ENCODE measurements around the gene PRIMA1.

Gene PRIMA1

DNA sequence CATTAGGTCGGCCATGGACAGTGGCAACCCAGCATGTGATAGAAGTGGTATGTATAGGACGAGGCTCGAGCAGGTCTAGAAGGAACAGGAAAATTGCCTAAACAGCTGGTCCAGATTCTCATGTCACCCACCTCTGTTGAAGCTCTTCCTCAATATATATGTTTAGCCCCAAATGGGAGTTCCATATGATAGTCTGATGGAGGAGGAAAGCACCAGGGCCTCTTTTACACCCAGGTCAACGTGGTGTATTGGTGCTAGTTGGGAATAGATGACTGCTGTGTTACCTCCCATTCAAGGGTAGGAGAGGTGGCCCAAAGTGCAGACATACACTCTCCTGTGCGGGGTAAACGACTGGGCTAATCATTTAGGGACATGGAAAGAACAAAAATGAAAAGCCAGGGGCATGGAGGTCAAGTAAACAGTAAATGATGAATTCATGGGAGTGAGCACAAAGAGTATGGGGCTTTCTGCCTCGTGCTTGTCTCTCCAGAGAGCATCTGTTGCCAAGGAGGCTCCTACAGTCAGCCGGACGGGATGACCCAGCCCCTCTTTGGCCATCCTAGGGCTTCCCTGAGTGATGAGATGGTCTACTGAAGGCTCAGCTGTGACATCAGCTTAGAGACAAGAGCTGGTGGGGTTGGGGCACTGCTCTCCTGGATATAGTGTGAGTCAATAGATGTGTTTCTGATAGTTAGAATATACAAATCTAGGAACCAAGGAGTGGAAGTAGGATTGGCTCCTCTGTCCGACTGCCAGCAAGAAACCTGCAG is 5.5 kb upstream of the PRIMA1 start:
- H3K27ac ChIP-seq (ENCODE audit: low read length): no peak overlapping the region
- H3K4me1 ChIP-seq (ENCODE audit: control insufficient read depth, low read depth, low read length): no peaks in the 10 kb centered on the region
- no peaks in the 10 kb centered on the region for H3K36me3 ChIP-seq (ENCODE audit: control insufficient read depth, low read depth, low read length)
- H3K27me3 ChIP-seq (ENCODE audit: control insufficient read depth, insufficient read depth, low read length): peaks cover 14% of the 10 kb centered on the region
- no peak overlapping the region for H3K9ac ChIP-seq (ENCODE audit: low read length)
- H3K9me3 ChIP-seq (ENCODE audit: control insufficient read depth, low read depth, low read length): no peaks in the 10 kb centered on the region
- H3K4me3 ChIP-seq (ENCODE audit: low read length): no peak overlapping the region

DNA sequence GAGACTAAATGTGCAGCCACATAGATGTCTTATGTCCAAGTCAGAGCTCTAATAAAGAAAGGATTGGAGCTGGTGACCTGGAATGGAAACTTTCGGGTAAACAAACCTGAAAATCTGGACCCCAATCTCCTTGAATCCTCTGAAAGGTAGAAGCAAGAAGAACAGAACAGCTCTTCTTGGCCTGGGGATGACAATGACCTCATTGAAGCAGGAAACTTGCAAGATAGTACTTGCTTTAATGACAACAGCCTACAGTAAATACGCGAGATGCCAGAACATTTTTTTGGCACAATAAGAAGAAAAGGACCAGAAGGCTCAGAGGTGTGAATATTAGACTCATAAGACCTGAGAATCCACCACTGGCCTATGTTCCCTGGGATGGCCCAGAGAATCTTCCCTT is 4.1 kb upstream of the PRIMA1 start:
- no peaks in the 10 kb centered on the region for H3K9me3 ChIP-seq (ENCODE audit: control insufficient read depth, low read depth, low read length)
- H3K36me3 ChIP-seq (ENCODE audit: control insufficient read depth, low read depth, low read length): no peaks in the 10 kb centered on the region
- H3K27ac ChIP-seq (ENCODE audit: low read length): no peak overlapping the region
- no peak overlapping the region for H3K9ac ChIP-seq (ENCODE audit: low read length)
- H3K27me3 ChIP-seq (ENCODE audit: control insufficient read depth, insufficient read depth, low read length): peaks cover 25% of the 10 kb centered on the region
- H3K4me3 ChIP-seq (ENCODE audit: low read length): no peak overlapping the region
- H3K4me1 ChIP-seq (ENCODE audit: control insufficient read depth, low read depth, low read length): no peaks in the 10 kb centered on the region

DNA sequence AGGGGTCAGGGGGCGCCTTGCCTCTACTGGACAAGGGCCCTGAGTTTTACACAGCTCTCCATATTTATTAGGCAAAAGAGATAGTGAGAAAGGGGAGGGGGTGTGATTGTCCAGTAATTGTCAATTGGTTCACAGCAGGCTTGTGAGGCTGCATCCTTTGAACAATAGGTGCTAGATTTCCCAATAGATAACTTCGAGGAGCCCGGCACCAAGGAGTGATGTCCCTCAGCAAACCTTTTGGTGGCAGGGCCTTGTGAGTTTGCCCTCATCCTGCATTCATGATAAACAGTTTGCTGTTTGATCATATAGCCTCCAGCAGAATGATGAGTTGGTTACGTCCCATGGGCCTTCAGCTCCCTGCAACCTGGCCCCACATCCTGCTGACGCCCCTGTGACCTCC is 2.7 kb upstream of the PRIMA1 start:
- Histone ChIP-seq H3K9me3 (ENCODE audit: control insufficient read depth, low read depth, low read length) (no peaks in the 10 kb centered on the region), H3K27ac (ENCODE audit: low read length) (no peak overlapping the region), H3K4me3 (ENCODE audit: low read length) (no peak overlapping the region), H3K27me3 (ENCODE audit: control insufficient read depth, insufficient read depth, low read length) (peaks cover 39% of the 10 kb centered on the region), H3K36me3 (ENCODE audit: control insufficient read depth, low read depth, low read length) (no peaks in the 10 kb centered on the region), H3K9ac (ENCODE audit: low read length) (no peak overlapping the region), H3K4me1 (ENCODE audit: control insufficient read depth, low read depth, low read length) (no peaks in the 10 kb centered on the region)

DNA sequence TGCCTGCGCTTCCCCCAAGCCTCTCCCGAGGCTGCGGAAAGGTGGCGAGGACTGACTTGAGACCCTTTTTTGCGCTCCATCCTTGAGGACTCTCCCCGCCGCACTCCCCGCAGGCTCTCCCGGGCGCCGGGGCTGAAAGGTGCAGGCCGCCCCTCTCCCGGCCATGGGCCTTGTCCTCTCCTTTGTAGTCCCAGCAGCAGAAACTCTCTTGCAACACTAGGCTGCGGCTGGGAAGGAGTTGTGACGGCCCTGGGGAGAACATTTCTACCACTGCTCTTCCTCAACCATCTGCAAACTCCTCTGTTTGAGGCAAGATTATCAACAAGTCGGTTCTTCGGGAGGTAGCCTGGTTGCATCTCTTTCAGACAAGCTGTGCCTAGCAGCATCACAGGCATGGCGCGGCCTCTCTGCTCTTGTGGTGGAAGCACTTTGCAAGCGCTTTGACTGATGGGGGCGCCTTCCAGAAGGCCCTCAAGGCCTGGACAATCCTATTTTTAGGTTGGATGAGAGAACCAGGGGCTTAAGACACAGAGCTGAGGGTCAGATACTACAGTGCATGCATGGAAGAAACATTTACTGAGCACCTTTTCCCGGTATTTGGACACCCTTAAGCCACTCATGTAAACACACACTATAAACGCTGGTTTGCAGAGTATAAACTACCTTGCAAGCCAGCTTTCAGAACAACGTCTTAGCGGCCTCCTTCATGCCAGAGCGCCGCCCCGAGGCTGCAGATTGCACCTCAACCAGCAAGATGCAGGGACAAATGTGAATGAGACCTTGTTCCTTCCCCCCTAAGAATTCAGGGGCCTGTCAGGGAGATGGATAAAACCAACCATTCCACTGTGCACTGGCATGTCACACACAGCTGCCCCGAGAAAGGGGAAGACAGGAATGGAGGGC is 1.2 kb upstream of the PRIMA1 start:
- no peak overlapping the region for H3K27ac ChIP-seq (ENCODE audit: low read length)
- no peaks in the 10 kb centered on the region for H3K36me3 ChIP-seq (ENCODE audit: control insufficient read depth, low read depth, low read length)
- H3K9me3 ChIP-seq (ENCODE audit: control insufficient read depth, low read depth, low read length): no peaks in the 10 kb centered on the region
- H3K4me3 ChIP-seq (ENCODE audit: low read length): peak overlapping the region; percentile 53
- peaks cover 44% of the 10 kb centered on the region for H3K27me3 ChIP-seq (ENCODE audit: control insufficient read depth, insufficient read depth, low read length)
- no peaks in the 10 kb centered on the region for H3K4me1 ChIP-seq (ENCODE audit: control insufficient read depth, low read depth, low read length)
- H3K9ac ChIP-seq (ENCODE audit: low read length): no peak overlapping the region

DNA sequence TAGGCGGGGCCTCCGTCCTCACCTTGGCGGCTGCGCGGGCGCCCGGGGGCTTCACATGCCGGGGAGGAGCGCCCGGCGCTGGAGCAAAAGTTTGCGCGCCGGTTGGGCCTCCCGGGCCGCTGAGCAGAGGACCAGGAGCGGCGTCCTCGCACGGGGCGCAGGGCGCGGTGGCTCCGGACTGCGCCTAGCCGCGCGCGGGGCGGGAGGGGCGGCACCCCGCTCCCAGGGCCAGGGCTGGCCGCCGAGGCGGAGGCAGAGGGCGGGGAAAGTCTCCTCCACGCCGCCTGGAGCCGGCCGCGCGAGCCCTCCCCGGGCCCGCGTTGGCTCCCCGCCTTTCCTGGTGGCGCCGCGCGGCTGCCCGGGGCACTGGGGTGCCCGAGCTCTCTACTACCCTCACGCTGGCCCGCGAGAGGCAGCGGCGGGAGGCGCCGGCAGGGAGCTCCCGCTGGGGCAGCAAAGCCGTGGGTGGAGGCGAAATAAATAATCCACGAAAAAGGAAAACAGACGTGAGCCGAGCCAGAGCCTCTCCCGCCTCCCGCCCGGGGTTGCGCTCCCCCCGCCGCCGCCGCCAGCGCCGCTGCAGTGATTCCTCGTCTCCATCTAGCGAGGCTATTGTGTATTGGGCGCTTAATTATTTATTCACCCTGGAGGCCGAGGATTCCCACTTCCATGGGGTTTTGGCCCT is 400 bp upstream of the PRIMA1 start:
- H3K36me3 ChIP-seq (ENCODE audit: control insufficient read depth, low read depth, low read length): no peaks in the 10 kb centered on the region
- H3K4me3 ChIP-seq (ENCODE audit: low read length): peak overlapping the region; percentile 53
- no peak overlapping the region for H3K27ac ChIP-seq (ENCODE audit: low read length)
- no peaks in the 10 kb centered on the region for H3K4me1 ChIP-seq (ENCODE audit: control insufficient read depth, low read depth, low read length)
- no peak overlapping the region for H3K9ac ChIP-seq (ENCODE audit: low read length)
- H3K27me3 ChIP-seq (ENCODE audit: control insufficient read depth, insufficient read depth, low read length): peaks cover 44% of the 10 kb centered on the region
- H3K9me3 ChIP-seq (ENCODE audit: control insufficient read depth, low read depth, low read length): no peaks in the 10 kb centered on the region

- H3K9me3 ChIP-seq (ENCODE audit: control insufficient read depth, low read depth, low read length): no peaks in the 10 kb centered on the region
- H3K27me3 ChIP-seq (ENCODE audit: control insufficient read depth, insufficient read depth, low read length): peaks cover 44% of the 10 kb centered on the region
- H3K9ac ChIP-seq (ENCODE audit: low read length): no peak overlapping the region
- no peaks in the 10 kb centered on the region for H3K4me1 ChIP-seq (ENCODE audit: control insufficient read depth, low read depth, low read length)
- no peaks in the 10 kb centered on the region for H3K36me3 ChIP-seq (ENCODE audit: control insufficient read depth, low read depth, low read length)
- H3K4me3 ChIP-seq (ENCODE audit: low read length): peak overlapping the region; percentile 53
- no peak overlapping the region for H3K27ac ChIP-seq (ENCODE audit: low read length)
Measured at GRCh38 chr14:93787465-93788292, 606 bp downstream of the PRIMA1 start.

DNA sequence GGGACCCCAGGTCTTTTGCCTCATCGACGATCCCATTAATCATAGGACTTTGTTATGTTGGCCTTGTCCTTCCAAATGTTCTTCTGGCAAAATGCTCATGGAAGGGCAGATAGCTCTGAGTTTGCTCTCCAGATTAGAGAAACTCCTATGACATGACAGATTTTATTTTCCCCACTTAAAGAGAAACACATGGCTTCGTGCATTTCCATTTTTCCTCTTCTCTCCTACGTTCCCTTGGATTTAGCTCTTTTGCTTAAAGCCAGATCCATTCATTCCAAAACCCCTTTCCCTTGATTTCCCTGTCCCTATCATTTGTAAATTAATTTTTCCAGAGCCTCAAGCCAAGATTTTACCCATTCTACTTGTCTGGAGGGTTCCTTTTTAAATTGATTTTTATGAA is 2.9 kb downstream of the PRIMA1 start:
- Histone ChIP-seq H3K27me3 (ENCODE audit: control insufficient read depth, insufficient read depth, low read length) (peaks cover 43% of the 10 kb centered on the region), H3K4me1 (ENCODE audit: control insufficient read depth, low read depth, low read length) (no peaks in the 10 kb centered on the region), H3K9ac (ENCODE audit: low read length) (no peak overlapping the region), H3K36me3 (ENCODE audit: control insufficient read depth, low read depth, low read length) (no peaks in the 10 kb centered on the region), H3K4me3 (ENCODE audit: low read length) (no peak overlapping the region), H3K27ac (ENCODE audit: low read length) (no peak overlapping the region), H3K9me3 (ENCODE audit: control insufficient read depth, low read depth, low read length) (no peaks in the 10 kb centered on the region)

DNA sequence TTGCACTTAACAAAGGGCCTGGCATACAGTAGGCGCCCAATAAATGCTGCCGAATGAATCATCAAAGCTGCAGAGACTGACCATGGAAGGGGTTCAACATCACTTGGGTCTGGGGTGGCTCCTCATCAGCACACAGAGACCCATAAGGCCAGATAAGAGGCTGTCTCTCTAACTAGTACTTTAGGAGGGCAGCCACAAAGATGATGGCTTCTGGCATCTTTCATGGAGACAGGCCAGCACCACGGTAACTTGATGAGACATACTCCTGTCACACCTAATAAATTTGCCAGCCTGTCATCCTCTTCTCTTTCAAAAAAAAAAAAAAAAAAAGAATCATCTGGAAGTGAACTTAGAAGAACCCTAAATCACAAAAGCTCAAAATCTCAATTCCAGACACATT is 3.4 kb downstream of the PRIMA1 start:
- peaks cover 38% of the 10 kb centered on the region for H3K27me3 ChIP-seq (ENCODE audit: control insufficient read depth, insufficient read depth, low read length)
- no peaks in the 10 kb centered on the region for H3K9me3 ChIP-seq (ENCODE audit: control insufficient read depth, low read depth, low read length)
- no peak overlapping the region for H3K4me3 ChIP-seq (ENCODE audit: low read length)
- no peak overlapping the region for H3K27ac ChIP-seq (ENCODE audit: low read length)
- no peak overlapping the region for H3K9ac ChIP-seq (ENCODE audit: low read length)
- H3K4me1 ChIP-seq (ENCODE audit: control insufficient read depth, low read depth, low read length): no peaks in the 10 kb centered on the region
- H3K36me3 ChIP-seq (ENCODE audit: control insufficient read depth, low read depth, low read length): no peaks in the 10 kb centered on the region

DNA sequence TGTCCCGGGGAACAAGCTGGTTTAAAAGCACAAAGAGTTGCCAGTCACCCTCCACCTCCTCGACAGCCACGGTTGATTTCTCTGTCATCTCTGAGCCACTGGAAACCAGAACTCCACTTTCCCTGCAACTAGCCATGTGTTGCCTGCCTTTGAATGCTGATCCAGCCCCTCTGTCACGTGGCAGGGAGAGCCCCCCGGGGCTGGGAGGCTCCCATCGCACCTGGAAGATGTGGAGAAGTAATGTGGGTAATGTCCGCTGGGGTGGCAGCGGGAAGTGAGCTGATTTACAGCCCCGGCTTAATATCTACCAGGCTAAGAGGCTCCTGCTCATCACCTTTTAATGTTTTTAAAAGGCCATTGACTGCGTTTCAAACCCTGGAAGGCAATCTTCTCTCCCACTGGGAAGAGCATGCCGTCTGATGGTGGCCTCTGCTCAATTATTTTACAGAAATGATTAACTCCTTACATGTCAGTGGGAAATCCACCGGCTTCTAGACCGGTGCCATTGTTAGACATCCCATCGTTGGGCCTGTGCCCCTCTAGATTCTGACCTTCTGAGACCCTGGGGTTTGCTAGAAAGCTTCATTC is 7.4 kb downstream of the PRIMA1 start:
- H3K9me3 ChIP-seq (ENCODE audit: control insufficient read depth, low read depth, low read length): no peaks in the 10 kb centered on the region

GRCh38 chr14:93778856-93779629 is 9.2 kb downstream of the PRIMA1 start:
- Histone ChIP-seq H3K4me3 (ENCODE audit: low read length) (no peak overlapping the region), H3K36me3 (ENCODE audit: control insufficient read depth, low read depth, low read length) (no peaks in the 10 kb centered on the region), H3K27ac (ENCODE audit: low read length) (no peak overlapping the region), H3K9ac (ENCODE audit: low read length) (no peak overlapping the region), H3K27me3 (ENCODE audit: control insufficient read depth, insufficient read depth, low read length) (no peaks in the 10 kb centered on the region), H3K4me1 (ENCODE audit: control insufficient read depth, low read depth, low read length) (no peaks in the 10 kb centered on the region), H3K9me3 (ENCODE audit: control insufficient read depth, low read depth, low read length) (no peaks in the 10 kb centered on the region)

More for the DNA sequence above, 7.4 kb downstream of the PRIMA1 start:
- H3K9ac ChIP-seq (ENCODE audit: low read length): no peak overlapping the region
- no peaks in the 10 kb centered on the region for H3K36me3 ChIP-seq (ENCODE audit: control insufficient read depth, low read depth, low read length)
- peaks cover 4% of the 10 kb centered on the region for H3K27me3 ChIP-seq (ENCODE audit: control insufficient read depth, insufficient read depth, low read length)
- no peak overlapping the region for H3K4me3 ChIP-seq (ENCODE audit: low read length)
- no peak overlapping the region for H3K27ac ChIP-seq (ENCODE audit: low read length)
- no peaks in the 10 kb centered on the region for H3K4me1 ChIP-seq (ENCODE audit: control insufficient read depth, low read depth, low read length)
